HepG2 (cell line): Measurements from ENCODE around the gene CS. TPM values are rescaled to one million over a fixed set of nuclear protein-coding genes. Genes with fewer than 3 reads are reported as not detected.

Experiments used
- ATF6 ChIP-seq: sonication (generic); formaldehyde crosslinking; conservative IDR thresholded peaks from 2 replicates; pipeline ENCODE4 v1.4.0; 2020; ENCODE audit warnings: missing genetic modification reagents
- CENPX ChIP-seq: sonication (generic); formaldehyde crosslinking; IDR thresholded peaks from 2 replicates; pipeline ENCODE4 v1.9.0; 2021; ENCODE audit warnings: mild to moderate bottlenecking, missing genetic modification reagents, moderate library complexity
- GABPA ChIP-seq, 2 experiments: IDR thresholded peaks; 2 replicates each; pipeline ENCODE4 v1.6.1; 2011 to 2016; ENCODE audit warnings: low read depth in 2 of 2, low read length in 1 of 2, missing biosample characterization in 1 of 2, missing genetic modification characterization in 1 of 2
- MAFK ChIP-seq, 2 experiments: IDR thresholded peaks in 1 of 2; conservative IDR thresholded peaks in 1 of 2; 2 replicates each; pipeline ENCODE4 v1.6.1; 2011; ENCODE audit warnings: improper control_type of control experiment in 2 of 2, low read length in 2 of 2
- RXRA ChIP-seq: sonication (generic); formaldehyde crosslinking; IDR thresholded peaks from 2 replicates; pipeline ENCODE4 v1.5.1; 2020; ENCODE audit warnings: missing genetic modification reagents
- ZNF18 ChIP-seq: sonication (generic); formaldehyde crosslinking; IDR thresholded peaks from 2 replicates; pipeline ENCODE4 v1.8.0; 2022; ENCODE audit warnings: mild to moderate bottlenecking, missing genetic modification reagents; ENCODE audit not compliant: insufficient replicate concordance
- ZNF251 ChIP-seq: sonication (generic); formaldehyde crosslinking; IDR thresholded peaks from 2 replicates; pipeline ENCODE4 v1.9.0; 2021; ENCODE audit warnings: mild to moderate bottlenecking, missing genetic modification reagents
- ZNF253 ChIP-seq: sonication (generic); formaldehyde crosslinking; IDR thresholded peaks from 2 replicates; pipeline ENCODE4 v1.8.0; 2022; ENCODE audit warnings: mild to moderate bottlenecking, missing genetic modification reagents, borderline replicate concordance
- ZNF337 ChIP-seq: sonication (generic); formaldehyde crosslinking; IDR thresholded peaks from 2 replicates; pipeline ENCODE4 v1.5.1; 2020; ENCODE audit warnings: missing genetic modification reagents, low read depth, mild to moderate bottlenecking, borderline replicate concordance
- ZNF567 ChIP-seq: sonication (generic); formaldehyde crosslinking; IDR thresholded peaks from 2 replicates; pipeline ENCODE4 v1.8.1; 2023; ENCODE audit warnings: mild to moderate bottlenecking, missing genetic modification reagents, borderline replicate concordance
- ZNF570 ChIP-seq: sonication (generic); formaldehyde crosslinking; IDR thresholded peaks from 2 replicates; pipeline ENCODE4 v1.4.0; 2020; ENCODE audit warnings: mild to moderate bottlenecking, missing genetic modification reagents, borderline replicate concordance
- ZNF780A ChIP-seq: sonication (generic); formaldehyde crosslinking; IDR thresholded peaks from 2 replicates; pipeline ENCODE4 v1.8.0; 2022; ENCODE audit warnings: mild to moderate bottlenecking, missing genetic modification reagents, moderate library complexity
- ZNF782 ChIP-seq: sonication (generic); formaldehyde crosslinking; IDR thresholded peaks from 2 replicates; pipeline ENCODE4 v1.4.0; 2020; ENCODE audit warnings: missing genetic modification reagents, mild to moderate bottlenecking, borderline replicate concordance
- ZSCAN22 ChIP-seq: sonication (generic); formaldehyde crosslinking; IDR thresholded peaks from 2 replicates; pipeline ENCODE4 v1.4.0; 2020; ENCODE audit warnings: mild to moderate bottlenecking, missing genetic modification reagents
- polyA plus RNA-seq, 8 experiments: library from polyadenylated mRNA; depleted of rRNA in 3 of 8; stranded (reverse) in 7 of 8; unstranded in 1 of 8; fragments of >200 nt; fragmentation: Illumina TruSeq in 4 of 8; extraction: Trizol in 4 of 8; gene quantifications; 2 replicates each; pipeline versions ENCODE4 v1.2.1 to v1.2.3, GENCODE V29; 2011 to 2016; ENCODE audit warnings: low read depth in 4 of 8, missing spikeins in 1 of 8, mixed read lengths in 1 of 8; ENCODE audit not compliant: insufficient read depth in 1 of 8
- total RNA-seq, 5 experiments: library from RNA; depleted of rRNA; stranded (reverse); fragments of >200 nt; fragmentation: Illumina TruSeq; extraction: Trizol; gene quantifications; 2 replicates each; pipeline ENCODE4 v1.2.3, GENCODE V29; 2016; ENCODE audit warnings: low read depth in 1 of 5
- TF ChIP-seq, protein P1 (sequence below): sonication (generic); formaldehyde crosslinking; IDR thresholded peaks from 2 replicates; pipeline ENCODE4 v1.8.1; 2022; ENCODE audit warnings: mild to moderate bottlenecking, missing genetic modification reagents
- TF ChIP-seq, protein P2 (sequence below): sonication (generic); formaldehyde crosslinking; IDR thresholded peaks from 2 replicates; pipeline ENCODE4 v1.4.0; 2020; ENCODE audit warnings: mild to moderate bottlenecking, low read depth, missing genetic modification reagents
- TF ChIP-seq, protein P3 (sequence below): sonication (generic); formaldehyde crosslinking; IDR thresholded peaks from 2 replicates; pipeline ENCODE4 v1.4.0; 2020; ENCODE audit warnings: mild to moderate bottlenecking, missing genetic modification reagents
- TF ChIP-seq, protein P4 (sequence below): sonication (generic); formaldehyde crosslinking; conservative IDR thresholded peaks from 2 replicates; pipeline ENCODE4 v1.4.0; 2020; ENCODE audit warnings: missing genetic modification reagents

Gene CS
- total and polyA plus RNA-seq, 2 of the 13 experiments (the other 11 are each of a cell fraction or from before 2014, with no cell fraction given): 173 to 175 TPM

GRCh38 chr12:56315622-56316473 is 15.7 kb upstream of the CS start, which contains the start of gene CNPY2 (continued):
- no peak for TF ChIP-seq ZNF18
- TF ChIP-seq, protein P1, sequence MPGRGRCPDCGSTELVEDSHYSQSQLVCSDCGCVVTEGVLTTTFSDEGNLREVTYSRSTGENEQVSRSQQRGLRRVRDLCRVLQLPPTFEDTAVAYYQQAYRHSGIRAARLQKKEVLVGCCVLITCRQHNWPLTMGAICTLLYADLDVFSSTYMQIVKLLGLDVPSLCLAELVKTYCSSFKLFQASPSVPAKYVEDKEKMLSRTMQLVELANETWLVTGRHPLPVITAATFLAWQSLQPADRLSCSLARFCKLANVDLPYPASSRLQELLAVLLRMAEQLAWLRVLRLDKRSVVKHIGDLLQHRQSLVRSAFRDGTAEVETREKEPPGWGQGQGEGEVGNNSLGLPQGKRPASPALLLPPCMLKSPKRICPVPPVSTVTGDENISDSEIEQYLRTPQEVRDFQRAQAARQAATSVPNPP (CRISPR knock-in tag): no peak
- TF ChIP-seq ZNF570: no peak
- TF ChIP-seq ZNF567 (CRISPR knock-in tag): no peak
- no peak for TF ChIP-seq ZSCAN22 (CRISPR knock-in tag)
- TF ChIP-seq ZNF780A (CRISPR knock-in tag): peak; percentile 53; the same call in 1 of the 2 replicates
- 0 out of 2 replicates have a peak, but pooled peaks have one; percentile 87 for TF ChIP-seq ATF6 (CRISPR knock-in tag)
- TF ChIP-seq GABPA (IDR thresholded peaks at IDR 0.05; ENCODE audit: low read depth, low read length): no peak
- TF ChIP-seq GABPA (CRISPR knock-in tag; IDR thresholded peaks at IDR 0.05; ENCODE audit: low read depth): peak; percentile 82
- no peak for TF ChIP-seq ZNF251 (CRISPR knock-in tag)
- TF ChIP-seq ZNF253 (CRISPR knock-in tag): no peak
- TF ChIP-seq ZNF782 (CRISPR knock-in tag): peak; percentile 81
- peak; percentile 40 for TF ChIP-seq RXRA (CRISPR knock-in tag)
- TF ChIP-seq, protein P2, sequence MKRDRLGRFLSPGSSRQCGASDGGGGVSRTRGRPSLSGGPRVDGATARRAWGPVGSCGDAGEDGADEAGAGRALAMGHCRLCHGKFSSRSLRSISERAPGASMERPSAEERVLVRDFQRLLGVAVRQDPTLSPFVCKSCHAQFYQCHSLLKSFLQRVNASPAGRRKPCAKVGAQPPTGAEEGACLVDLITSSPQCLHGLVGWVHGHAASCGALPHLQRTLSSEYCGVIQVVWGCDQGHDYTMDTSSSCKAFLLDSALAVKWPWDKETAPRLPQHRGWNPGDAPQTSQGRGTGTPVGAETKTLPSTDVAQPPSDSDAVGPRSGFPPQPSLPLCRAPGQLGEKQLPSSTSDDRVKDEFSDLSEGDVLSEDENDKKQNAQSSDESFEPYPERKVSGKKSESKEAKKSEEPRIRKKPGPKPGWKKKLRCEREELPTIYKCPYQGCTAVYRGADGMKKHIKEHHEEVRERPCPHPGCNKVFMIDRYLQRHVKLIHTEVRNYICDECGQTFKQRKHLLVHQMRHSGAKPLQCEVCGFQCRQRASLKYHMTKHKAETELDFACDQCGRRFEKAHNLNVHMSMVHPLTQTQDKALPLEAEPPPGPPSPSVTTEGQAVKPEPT (CRISPR knock-in tag): 0 out of 2 replicates have a peak, but pooled peaks have one; percentile 23
- TF ChIP-seq, protein P3, sequence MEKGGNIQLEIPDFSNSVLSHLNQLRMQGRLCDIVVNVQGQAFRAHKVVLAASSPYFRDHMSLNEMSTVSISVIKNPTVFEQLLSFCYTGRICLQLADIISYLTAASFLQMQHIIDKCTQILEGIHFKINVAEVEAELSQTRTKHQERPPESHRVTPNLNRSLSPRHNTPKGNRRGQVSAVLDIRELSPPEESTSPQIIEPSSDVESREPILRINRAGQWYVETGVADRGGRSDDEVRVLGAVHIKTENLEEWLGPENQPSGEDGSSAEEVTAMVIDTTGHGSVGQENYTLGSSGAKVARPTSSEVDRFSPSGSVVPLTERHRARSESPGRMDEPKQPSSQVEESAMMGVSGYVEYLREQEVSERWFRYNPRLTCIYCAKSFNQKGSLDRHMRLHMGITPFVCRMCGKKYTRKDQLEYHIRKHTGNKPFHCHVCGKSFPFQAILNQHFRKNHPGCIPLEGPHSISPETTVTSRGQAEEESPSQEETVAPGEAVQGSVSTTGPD (CRISPR knock-in tag): no peak
- no peak for TF ChIP-seq CENPX (CRISPR knock-in tag)
- TF ChIP-seq, protein P4, sequence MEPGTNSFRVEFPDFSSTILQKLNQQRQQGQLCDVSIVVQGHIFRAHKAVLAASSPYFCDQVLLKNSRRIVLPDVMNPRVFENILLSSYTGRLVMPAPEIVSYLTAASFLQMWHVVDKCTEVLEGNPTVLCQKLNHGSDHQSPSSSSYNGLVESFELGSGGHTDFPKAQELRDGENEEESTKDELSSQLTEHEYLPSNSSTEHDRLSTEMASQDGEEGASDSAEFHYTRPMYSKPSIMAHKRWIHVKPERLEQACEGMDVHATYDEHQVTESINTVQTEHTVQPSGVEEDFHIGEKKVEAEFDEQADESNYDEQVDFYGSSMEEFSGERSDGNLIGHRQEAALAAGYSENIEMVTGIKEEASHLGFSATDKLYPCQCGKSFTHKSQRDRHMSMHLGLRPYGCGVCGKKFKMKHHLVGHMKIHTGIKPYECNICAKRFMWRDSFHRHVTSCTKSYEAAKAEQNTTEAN (CRISPR knock-in tag): peak; percentile 90
- TF ChIP-seq ZNF337: 0 out of 2 replicates have a peak, but pooled peaks have one; percentile 59
- TF ChIP-seq MAFK (conservative IDR thresholded peaks at IDR 0.05 in 1 of 2, IDR thresholded peaks at IDR 0.05 in 1 of 2; ENCODE audit: low read length in 2 of 2): no peak
